ENCODE results near the gene ARHGAP42. TPM values are rescaled to one million over a fixed set of nuclear protein-coding genes. Genes with fewer than 3 reads are reported as not detected.
A peak's percentile ranks its signal among the peaks of the same experiment; 100 is the strongest.

ARHGAP42 gene
- total RNA-seq, 4 donors from 2014 or later, result 28.5 to 52.2 (median 40.4) TPM

DNA sequence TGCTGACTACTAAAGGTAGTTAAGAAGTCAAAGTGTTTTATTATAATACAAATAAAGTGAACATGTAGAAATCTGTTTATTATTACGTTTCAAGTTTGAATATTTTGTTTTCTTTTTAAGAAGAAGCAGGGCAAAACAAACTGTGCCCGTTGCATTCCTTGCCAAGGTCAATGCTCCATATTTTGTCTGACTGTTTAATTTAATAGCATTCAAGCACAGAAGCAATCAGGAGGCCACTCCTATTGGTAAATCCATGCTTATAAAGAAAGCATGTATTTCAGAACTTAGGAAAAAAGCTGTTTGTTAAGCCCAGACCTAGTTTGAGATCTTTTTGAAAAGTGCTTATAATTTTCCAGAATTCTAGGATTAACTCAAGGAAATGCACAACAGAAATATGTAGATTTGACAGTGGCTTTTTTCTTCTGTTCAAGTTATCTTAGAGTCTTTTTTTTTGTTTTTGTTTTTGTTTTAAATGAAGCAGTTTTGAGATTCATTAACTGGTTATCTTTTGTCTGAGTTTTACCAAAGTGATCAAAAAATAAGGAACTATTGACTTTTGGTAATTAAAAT, 51.7 kb downstream of the ARHGAP42 start:
- H3K36me3 ChIP-seq, result no peaks in the 10 kb centered on the region
- no peaks in the 10 kb centered on the region for H3K27me3 ChIP-seq
- no peak for DNase-seq (ENCODE audit: low spot score in 2 of 2)
- H3K4me3 ChIP-seq, result no peak overlapping the region
- peak overlapping the region in 3 of 4 donors; percentile 17 to 71 (median 70) for H3K27ac ChIP-seq
- WGBS, 2 donors, result 14 to 20% methylated on average over 2 of the region's 2 CpGs
- peaks cover 0 to 62% (median 33%) of the 10 kb centered on the region in 4 donors for H3K4me1 ChIP-seq
- H3K9me3 ChIP-seq, result peaks cover 0 to 3% (median 0%) of the 10 kb centered on the region in 4 donors
- TF ChIP-seq, protein P1, sequence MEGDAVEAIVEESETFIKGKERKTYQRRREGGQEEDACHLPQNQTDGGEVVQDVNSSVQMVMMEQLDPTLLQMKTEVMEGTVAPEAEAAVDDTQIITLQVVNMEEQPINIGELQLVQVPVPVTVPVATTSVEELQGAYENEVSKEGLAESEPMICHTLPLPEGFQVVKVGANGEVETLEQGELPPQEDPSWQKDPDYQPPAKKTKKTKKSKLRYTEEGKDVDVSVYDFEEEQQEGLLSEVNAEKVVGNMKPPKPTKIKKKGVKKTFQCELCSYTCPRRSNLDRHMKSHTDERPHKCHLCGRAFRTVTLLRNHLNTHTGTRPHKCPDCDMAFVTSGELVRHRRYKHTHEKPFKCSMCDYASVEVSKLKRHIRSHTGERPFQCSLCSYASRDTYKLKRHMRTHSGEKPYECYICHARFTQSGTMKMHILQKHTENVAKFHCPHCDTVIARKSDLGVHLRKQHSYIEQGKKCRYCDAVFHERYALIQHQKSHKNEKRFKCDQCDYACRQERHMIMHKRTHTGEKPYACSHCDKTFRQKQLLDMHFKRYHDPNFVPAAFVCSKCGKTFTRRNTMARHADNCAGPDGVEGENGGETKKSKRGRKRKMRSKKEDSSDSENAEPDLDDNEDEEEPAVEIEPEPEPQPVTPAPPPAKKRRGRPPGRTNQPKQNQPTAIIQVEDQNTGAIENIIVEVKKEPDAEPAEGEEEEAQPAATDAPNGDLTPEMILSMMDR (IDR thresholded peaks at IDR 0.05), result no peak
- no peak for TF ChIP-seq POLR2A (IDR thresholded peaks at IDR 0.05)
- TF ChIP-seq EP300 (IDR thresholded peaks at IDR 0.05), result no peak

GRCh38 chr11:100739666-100740065, 52.6 kb downstream of the ARHGAP42 start:
- TF ChIP-seq EP300 (IDR thresholded peaks at IDR 0.05), result no peak
- TF ChIP-seq, protein P1 (IDR thresholded peaks at IDR 0.05), result no peak
- TF ChIP-seq POLR2A (IDR thresholded peaks at IDR 0.05), result no peak
- Histone ChIP-seq H3K4me3 (no peak overlapping the region), H3K27ac (peak overlapping the region in 3 of 4 donors; percentile 47 to 71 (median 70)), H3K4me1 (peaks cover 0 to 65% (median 33%) of the 10 kb centered on the region in 4 donors), H3K9me3 (peaks cover 0 to 3% (median 0%) of the 10 kb centered on the region in 4 donors), H3K36me3 (no peaks in the 10 kb centered on the region), H3K27me3 (no peaks in the 10 kb centered on the region)
- 31 to 35% methylated on average over 3 of the region's 3 CpGs for WGBS, 2 donors
- DNase-seq (ENCODE audit: low spot score in 2 of 2), result no peak

- Histone ChIP-seq H3K4me3 (no peak overlapping the region), H3K9me3 (peaks cover 0 to 3% (median 0%) of the 10 kb centered on the region in 4 donors), H3K27me3 (no peaks in the 10 kb centered on the region), H3K27ac (peak overlapping the region in 2 of 4 donors; percentile 70 to 71), H3K36me3 (no peaks in the 10 kb centered on the region), H3K4me1 (peaks cover 0 to 58% (median 31%) of the 10 kb centered on the region in 4 donors)
- 21 to 31% methylated on average over 2 of the region's 2 CpGs for WGBS, 2 donors
- DNase-seq (ENCODE audit: low spot score in 2 of 2), result no peak
- TF ChIP-seq POLR2A (IDR thresholded peaks at IDR 0.05) (no peak), EP300 (IDR thresholded peaks at IDR 0.05) (no peak)
- TF ChIP-seq, protein P1 (IDR thresholded peaks at IDR 0.05), result no peak
Observed at GRCh38 chr11:100740440-100740839, 53.4 kb downstream of the ARHGAP42 start.

GRCh38 chr11:100741866-100742625, 55.0 kb downstream of the ARHGAP42 start:
- no peak overlapping the region for H3K4me3 ChIP-seq
- peaks cover 0 to 54% (median 31%) of the 10 kb centered on the region in 4 donors for H3K4me1 ChIP-seq
- no peaks in the 10 kb centered on the region for H3K36me3 ChIP-seq
- H3K9me3 ChIP-seq, result no peaks in the 10 kb centered on the region
- WGBS, 2 donors, result 74% methylated on average over 5 of the region's 5 CpGs
- no peaks in the 10 kb centered on the region for H3K27me3 ChIP-seq
- no peak for TF ChIP-seq EP300 (IDR thresholded peaks at IDR 0.05)
- TF ChIP-seq POLR2A (IDR thresholded peaks at IDR 0.05), result no peak
- TF ChIP-seq, protein P1 (IDR thresholded peaks at IDR 0.05), result no peak
- H3K27ac ChIP-seq, result peak overlapping the region in 2 of 4 donors; percentile 62 to 71
- DNase-seq (ENCODE audit: low spot score in 2 of 2), result no peak

GRCh38 chr11:100746448-100746847, 59.4 kb downstream of the ARHGAP42 start:
- TF ChIP-seq EP300 (IDR thresholded peaks at IDR 0.05) (no peak), POLR2A (IDR thresholded peaks at IDR 0.05) (no peak)
- TF ChIP-seq, protein P1 (IDR thresholded peaks at IDR 0.05), result no peak
- H3K36me3 ChIP-seq, result peaks cover 0 to 20% (median 0%) of the 10 kb centered on the region in 3 donors
- H3K4me3 ChIP-seq, result no peak overlapping the region
- peaks cover 0 to 18% (median 4%) of the 10 kb centered on the region in 4 donors for H3K4me1 ChIP-seq
- WGBS, 2 donors, result 84 to 86% methylated on average over 6 of the region's 6 CpGs
- no peak overlapping the region for H3K27ac ChIP-seq
- DNase-seq (ENCODE audit: low spot score in 2 of 2), result no peak
- peaks cover 0 to 21% (median 4%) of the 10 kb centered on the region in 4 donors for H3K9me3 ChIP-seq
- no peaks in the 10 kb centered on the region for H3K27me3 ChIP-seq
